Measurements from ENCODE around the gene RIPK4.

RIPK4 gene

DNA sequence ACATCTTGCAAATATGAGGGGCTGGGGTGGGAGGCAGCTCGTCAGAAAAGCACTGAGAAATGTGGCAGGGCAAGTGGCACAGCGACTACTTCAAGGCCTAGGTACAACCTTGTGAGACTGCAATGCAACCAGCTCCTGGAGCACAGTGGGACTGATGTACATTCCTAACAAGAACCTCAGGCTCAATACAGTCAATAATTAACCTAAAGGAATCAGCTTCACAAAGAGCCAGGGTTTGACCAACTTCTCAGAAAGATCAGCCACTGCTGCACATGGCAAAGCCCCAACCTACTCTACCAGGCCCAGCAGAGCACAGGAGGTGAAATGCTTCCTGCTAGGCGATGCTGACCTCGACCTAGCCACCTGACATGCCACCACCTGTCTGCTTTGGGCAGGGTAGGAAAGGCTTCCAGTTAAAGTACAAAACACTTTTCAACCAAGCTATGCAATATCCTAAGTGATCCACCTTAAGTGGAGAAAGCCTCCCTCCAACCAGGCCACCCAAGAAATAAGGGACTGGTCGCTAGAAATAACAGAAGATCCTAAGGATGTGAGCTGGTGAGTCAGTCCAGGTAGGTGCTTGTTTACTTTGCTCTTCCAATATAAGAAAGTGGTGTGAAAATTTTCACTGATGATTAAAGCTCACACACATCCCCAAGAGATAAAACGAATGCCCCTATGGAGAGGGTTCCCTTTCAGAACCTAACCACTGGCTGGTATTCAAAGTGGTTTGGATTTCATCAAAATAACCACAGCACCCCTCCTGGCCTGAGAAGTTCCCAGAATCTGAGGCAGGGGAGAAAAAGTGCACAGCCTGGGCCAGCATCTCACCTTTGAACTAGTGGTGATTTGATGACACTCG, 2.1 kb downstream of the RIPK4 start:
- DNase-seq (ENCODE audit: insufficient read length, low spot score) = no peak
- TF ChIP-seq, protein P1, sequence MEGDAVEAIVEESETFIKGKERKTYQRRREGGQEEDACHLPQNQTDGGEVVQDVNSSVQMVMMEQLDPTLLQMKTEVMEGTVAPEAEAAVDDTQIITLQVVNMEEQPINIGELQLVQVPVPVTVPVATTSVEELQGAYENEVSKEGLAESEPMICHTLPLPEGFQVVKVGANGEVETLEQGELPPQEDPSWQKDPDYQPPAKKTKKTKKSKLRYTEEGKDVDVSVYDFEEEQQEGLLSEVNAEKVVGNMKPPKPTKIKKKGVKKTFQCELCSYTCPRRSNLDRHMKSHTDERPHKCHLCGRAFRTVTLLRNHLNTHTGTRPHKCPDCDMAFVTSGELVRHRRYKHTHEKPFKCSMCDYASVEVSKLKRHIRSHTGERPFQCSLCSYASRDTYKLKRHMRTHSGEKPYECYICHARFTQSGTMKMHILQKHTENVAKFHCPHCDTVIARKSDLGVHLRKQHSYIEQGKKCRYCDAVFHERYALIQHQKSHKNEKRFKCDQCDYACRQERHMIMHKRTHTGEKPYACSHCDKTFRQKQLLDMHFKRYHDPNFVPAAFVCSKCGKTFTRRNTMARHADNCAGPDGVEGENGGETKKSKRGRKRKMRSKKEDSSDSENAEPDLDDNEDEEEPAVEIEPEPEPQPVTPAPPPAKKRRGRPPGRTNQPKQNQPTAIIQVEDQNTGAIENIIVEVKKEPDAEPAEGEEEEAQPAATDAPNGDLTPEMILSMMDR (IDR thresholded peaks at IDR 0.05; ENCODE audit: insufficient read depth, missing control alignments) = no peak
- no peak for FAIRE-seq

DNA sequence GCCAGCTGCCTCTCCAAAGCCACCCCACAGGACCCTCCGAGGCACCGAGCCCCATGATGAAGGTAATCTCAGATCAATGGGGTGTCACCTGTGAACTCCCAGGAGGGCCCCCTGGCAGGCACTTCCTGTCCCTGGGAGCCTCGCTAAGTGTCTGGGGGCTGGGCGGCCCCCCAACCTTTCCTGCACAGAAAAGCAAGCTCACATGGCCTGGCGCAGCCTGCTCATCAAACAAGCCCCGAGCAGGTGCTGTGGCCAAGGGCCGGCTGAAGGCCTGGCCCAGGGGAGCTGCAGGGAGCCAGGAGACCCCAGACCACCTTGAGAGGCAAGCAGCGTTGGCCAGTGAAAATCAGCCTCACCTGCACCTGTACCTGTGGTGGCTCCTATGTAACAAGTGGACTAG, 2.9 kb downstream of the RIPK4 start:
- TF ChIP-seq, protein P1 (IDR thresholded peaks at IDR 0.05; ENCODE audit: insufficient read depth, missing control alignments) = no peak
- FAIRE-seq = no peak
- no peak for DNase-seq (ENCODE audit: insufficient read length, low spot score)

DNA sequence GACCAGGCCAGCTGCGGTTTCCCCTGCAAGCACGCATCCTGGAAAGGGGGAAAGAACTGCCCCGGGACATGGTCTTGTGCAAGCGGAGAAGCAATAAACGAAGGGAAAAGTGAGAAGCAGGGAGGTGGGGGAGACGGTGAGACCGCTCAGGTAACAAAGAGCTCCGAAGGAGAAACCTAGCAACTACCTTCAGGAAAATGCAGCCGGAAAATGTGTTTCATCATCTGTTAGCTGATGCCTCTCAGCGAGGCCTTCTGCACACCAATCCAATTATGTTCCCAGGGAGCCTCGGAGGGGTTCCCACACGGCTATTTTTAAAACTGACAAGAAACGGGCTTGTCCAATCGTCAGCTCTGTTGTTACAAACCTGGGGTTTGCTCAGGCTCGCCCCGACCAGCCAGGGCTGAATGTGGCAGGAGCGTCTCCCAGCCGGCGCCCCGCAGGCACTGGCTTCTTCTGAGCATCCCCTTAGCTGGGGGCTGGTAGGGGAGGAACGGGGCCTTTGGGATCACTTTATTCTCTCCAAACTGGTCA, 3.4 kb downstream of the RIPK4 start:
- DNase-seq (ENCODE audit: insufficient read length, low spot score) (no peak), FAIRE-seq (no peak)
- TF ChIP-seq, protein P1 (IDR thresholded peaks at IDR 0.05; ENCODE audit: insufficient read depth, missing control alignments) = no peak

DNA sequence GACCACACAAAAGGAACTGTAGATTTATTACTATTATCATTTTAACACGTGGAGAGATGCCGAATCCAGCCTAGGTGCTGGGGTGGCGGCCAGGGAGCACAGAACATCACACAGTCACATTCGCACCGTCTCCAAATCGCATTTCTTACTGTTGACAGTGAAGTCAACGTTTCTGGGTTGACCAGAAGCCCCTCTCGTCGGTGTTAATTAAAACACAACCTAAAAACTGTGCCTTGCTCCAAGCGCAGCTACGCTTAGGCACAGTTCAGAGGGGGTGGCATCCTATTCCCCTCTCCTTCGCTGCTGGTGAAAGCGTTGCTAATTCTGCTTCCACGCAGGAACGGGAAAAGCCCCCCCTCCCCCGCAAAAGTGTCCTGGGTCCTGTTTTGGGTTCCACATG, 4.1 kb downstream of the RIPK4 start:
- DNase-seq (ENCODE audit: insufficient read length, low spot score) (no peak), FAIRE-seq (no peak)
- TF ChIP-seq, protein P1 (IDR thresholded peaks at IDR 0.05; ENCODE audit: insufficient read depth, missing control alignments) = no peak

DNA sequence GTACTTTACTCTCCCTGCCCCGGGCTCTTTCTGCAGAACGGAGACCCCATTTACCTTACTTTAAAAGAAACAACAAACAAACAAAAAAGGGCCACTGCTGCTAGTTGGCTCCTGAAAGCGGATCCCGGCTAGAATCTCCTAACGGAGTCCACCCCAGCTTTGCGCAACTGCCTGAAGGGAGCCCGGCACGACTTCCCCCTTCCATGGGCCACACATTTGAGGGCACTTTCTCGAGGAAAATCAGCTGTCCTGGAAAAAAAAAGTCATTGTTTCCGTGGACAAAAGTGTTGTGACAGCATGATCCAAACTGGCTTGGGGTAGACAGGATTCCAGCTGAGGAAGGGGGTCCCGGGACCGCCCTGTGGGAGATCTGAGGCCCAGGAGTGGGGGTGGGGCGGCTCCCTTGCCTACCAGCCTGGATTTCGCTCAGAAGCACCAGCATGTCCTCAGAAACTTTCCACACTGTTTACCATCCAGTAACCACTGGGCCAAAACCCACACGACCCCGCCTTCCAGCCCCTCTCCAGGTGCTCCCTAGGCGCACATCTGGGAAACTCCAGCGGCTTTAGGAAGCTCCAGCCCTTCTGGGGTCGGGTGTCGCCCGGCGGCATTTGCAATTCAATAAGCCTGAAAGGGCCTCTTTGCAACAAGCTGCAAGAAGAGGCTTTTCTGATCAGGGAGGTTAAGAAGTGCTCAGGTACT, 4.8 kb downstream of the RIPK4 start:
- DNase-seq (ENCODE audit: insufficient read length, low spot score) (no peak), FAIRE-seq (no peak)
- TF ChIP-seq, protein P1 (IDR thresholded peaks at IDR 0.05; ENCODE audit: insufficient read depth, missing control alignments) = no peak

DNA sequence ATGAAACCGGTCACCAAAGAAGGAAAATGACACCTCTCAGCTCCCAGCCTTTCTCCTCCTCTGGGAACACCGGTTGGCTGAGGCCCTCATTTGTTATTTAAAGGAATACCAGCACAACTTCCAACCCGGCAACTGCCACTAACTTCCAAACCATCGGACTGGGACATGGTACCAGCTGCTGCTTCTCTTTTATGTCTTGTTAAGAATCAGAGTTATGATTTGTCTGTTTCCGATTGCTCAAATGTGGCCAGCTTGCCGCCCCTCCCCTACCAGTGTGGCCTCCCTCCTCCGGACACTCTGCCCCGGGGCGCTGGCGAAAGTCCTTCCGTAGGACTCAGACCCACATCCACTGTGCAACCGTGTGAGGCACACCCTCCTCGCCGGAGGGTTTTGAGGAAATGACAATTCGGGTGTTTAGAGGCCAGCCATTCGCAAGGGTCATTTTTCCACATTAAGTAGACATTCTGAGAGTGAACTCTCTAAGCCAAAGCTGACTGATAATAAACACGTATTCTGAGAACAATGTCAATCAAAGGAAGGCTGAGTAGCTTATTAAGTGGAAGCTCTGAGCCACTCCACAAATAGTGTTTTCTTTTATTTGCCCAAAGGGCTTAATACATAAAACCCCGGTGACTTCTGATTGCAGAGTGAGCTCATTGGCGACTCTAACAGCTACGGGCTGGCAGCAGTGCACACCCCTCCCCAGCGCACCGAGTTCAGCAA, 5.5 kb downstream of the RIPK4 start:
- FAIRE-seq = no peak
- no peak for DNase-seq (ENCODE audit: insufficient read length, low spot score)
- TF ChIP-seq, protein P1 (IDR thresholded peaks at IDR 0.05; ENCODE audit: insufficient read depth, missing control alignments) = no peak
